Lower leg skin (tissue), 4 donors: ENCODE results near the gene ZNF768. TPM values are rescaled to one million over a fixed set of nuclear protein-coding genes. Genes with fewer than 3 reads are reported as not detected.

Source experiments
- DNase-seq, 2 donors: peaks; one replicate each; pipeline ENCODE4 v3.0.0-alpha.2; 2019; ENCODE audit warnings: low spot score in 2 of 2
- H3K4me3 ChIP-seq: fragments of 200-600 bp; sonication (generic); 2 replicates; pipeline ENCODE4 v1.5.1; 2017; ENCODE audit warnings: mild to moderate bottlenecking, low read depth; ENCODE audit not compliant: poor library complexity, severe bottlenecking
- CTCF ChIP-seq, 3 donors: fragments of 450-650 bp; IDR thresholded peaks; one replicate each; pipeline ENCODE4 v1.5.1; 2016; ENCODE audit warnings: antibody characterized with exemption in 3 of 3, mild to moderate bottlenecking in 3 of 3, moderate library complexity in 2 of 3
- POLR2A ChIP-seq, 2 donors: fragments of 450-650 bp; IDR thresholded peaks; one replicate each; pipeline ENCODE4 v1.6.1; 2016 to 2017; ENCODE audit warnings: antibody characterized with exemption in 2 of 2, mild to moderate bottlenecking in 1 of 2, moderate library complexity in 1 of 2
- WGBS, 2 donors: methylation state at CpG; one replicate each; pipeline ENCODE4 v1.1.5; 2018; 5-methylcytosine and 5-hydroxymethylcytosine counted together
- intact Hi-C: fragments of 100-400 bp; cut with DNase I; formaldehyde crosslinking; loops from one replicate; pipeline ENCODE4 v1.15.0; 2023; ENCODE audit warnings: low total_unique reads
- total RNA-seq, 4 donors: library from RNA; depleted of rRNA; stranded (reverse); fragments of >200 nt; gene quantifications; one replicate each; pipeline ENCODE4 v1.1.0, GENCODE V29; 2016

ZNF768 gene
- total RNA-seq, 4 donors from 2014 or later: 31.1 to 43.5 (median 41.0) TPM

GRCh38 chr16:30558789-30559377 lies 32.5 kb upstream of the ZNF768 start:
- 80% methylated on average over 21 of the region's 21 CpGs for WGBS, 2 donors
- no peak for DNase-seq
- H3K4me3 ChIP-seq: no peak overlapping the region
- intact Hi-C loops: no loop called here
- no peak for TF ChIP-seq POLR2A (IDR thresholded peaks at IDR 0.05)
- TF ChIP-seq CTCF (IDR thresholded peaks at IDR 0.05): no peak

- WGBS, 2 donors: 0% methylated on average over 33 to 67 of the region's 74 CpGs
- TF ChIP-seq POLR2A (IDR thresholded peaks at IDR 0.05) (no peak), CTCF (IDR thresholded peaks at IDR 0.05) (no peak)
- intact Hi-C loops: no loop called here
- peak within 1 kb of the TSS; percentile 75 for H3K4me3 ChIP-seq
- peak; percentile 98 to 99 for DNase-seq
These were observed 31.8 kb upstream of the ZNF768 start, which contains the start of gene ZNF764 for GRCh38 chr16:30557957-30558788. Gene ZNF764, minus strand, starts transcription at chr16:30558374. Its CDS starts 192 bp downstream, at chr16:30558182.

- H3K4me3 ChIP-seq: peak overlapping the region; percentile 75
- intact Hi-C loops: no loop called here
- no peak for TF ChIP-seq POLR2A (IDR thresholded peaks at IDR 0.05)
- no peak for TF ChIP-seq CTCF (IDR thresholded peaks at IDR 0.05)
- DNase-seq: no peak
- WGBS, 2 donors: 0 to 3% methylated on average over 5 to 15 of the region's 17 CpGs
These were observed 31.3 kb upstream of the ZNF768 start for GRCh38 chr16:30557707-30557956.

- DNase-seq: no peak
- 61 to 62% methylated on average over 10 of the region's 10 CpGs for WGBS, 2 donors
- no peak for TF ChIP-seq POLR2A (IDR thresholded peaks at IDR 0.05)
- no peak for TF ChIP-seq CTCF (IDR thresholded peaks at IDR 0.05)
- no peak overlapping the region for H3K4me3 ChIP-seq
- intact Hi-C loops: no loop called here
These were observed 29.7 kb upstream of the ZNF768 start for GRCh38 chr16:30556125-30556473.

- intact Hi-C loops: no loop called here
- WGBS, 2 donors: 93 to 95% methylated on average over 42 to 68 of the region's 69 CpGs
- no peak overlapping the region for H3K4me3 ChIP-seq
- TF ChIP-seq CTCF (IDR thresholded peaks at IDR 0.05) (no peak), POLR2A (IDR thresholded peaks at IDR 0.05) (no peak)
- no peak for DNase-seq
These were observed 29.2 kb upstream of the ZNF768 start for GRCh38 chr16:30555315-30556124.
